ENCODE measurements around the gene C4orf54. TPM values are rescaled to one million over a fixed set of nuclear protein-coding genes. Genes with fewer than 3 reads are reported as not detected.

C4orf54 gene
- total and polyA plus RNA-seq, 2 of the 4 experiments (the other 2 are of a cell fraction): not detected

- H2BK15ac ChIP-seq (ENCODE audit: low read depth, low read length): no peak overlapping the region
- no peaks in the 10 kb centered on the region for H4K20me1 ChIP-seq (ENCODE audit: insufficient read depth, low read length)
- H4K5ac ChIP-seq (ENCODE audit: low read depth, low read length): no peak overlapping the region
- H3K56ac ChIP-seq (ENCODE audit: extremely low read depth, insufficient read depth, low read length): no peak overlapping the region
- no peaks in the 10 kb centered on the region for H3K4me1 ChIP-seq (ENCODE audit: control insufficient read depth, insufficient read depth, low read length)
- no peaks in the 10 kb centered on the region for H3K36me3 ChIP-seq (ENCODE audit: control insufficient read depth, insufficient read depth, low read length)
- H3K18ac ChIP-seq (ENCODE audit: low read depth, low read length): no peak overlapping the region
- H3K9me3 ChIP-seq (ENCODE audit: control insufficient read depth, insufficient read depth, low read length): no peaks in the 10 kb centered on the region
- H2BK120ac ChIP-seq (ENCODE audit: low read depth, low read length): no peak overlapping the region
- no peak overlapping the region for H2BK20ac ChIP-seq (ENCODE audit: low read depth, low read length)
- H2AK5ac ChIP-seq (ENCODE audit: low read depth, low read length): no peak overlapping the region
- ATAC-seq (ENCODE audit: low read depth) (no peak), DNase-seq (no peak)
- in situ Hi-C loops (cut with MboI; ENCODE audit: low sequenced_read_pairs): no loop called here
- no peak overlapping the region for H3K4ac ChIP-seq (ENCODE audit: low read depth, low read length)
- no peak overlapping the region for H4K8ac ChIP-seq (ENCODE audit: low read depth in 2 of 2, low read length in 2 of 2)
- no peak overlapping the region for H2AFZ ChIP-seq (replicated peaks; ENCODE audit: low read length, poor library complexity)
- H2BK5ac ChIP-seq (ENCODE audit: low read depth, low read length, poor library complexity, severe bottlenecking): no peak overlapping the region
- H2AK9ac ChIP-seq (replicated peaks; ENCODE audit: low read depth, low read length, poor library complexity): no peak overlapping the region
- no peaks in the 10 kb centered on the region for H3K27me3 ChIP-seq (ENCODE audit: control insufficient read depth, insufficient read depth, low read length)
- dilution Hi-C loops (cut with HindIII; ENCODE audit: low sequenced_read_pairs, unreplicated experiment): no loop called here
- no peak overlapping the region for H3K4me2 ChIP-seq (ENCODE audit: low read depth, low read length)
- no peak overlapping the region for H4K91ac ChIP-seq (ENCODE audit: insufficient read depth, low read depth, low read length)
- H3K9ac ChIP-seq (ENCODE audit: low read depth, low read length): no peak overlapping the region
- intact Hi-C loops (cut with micrococcal nuclease): no loop called here
- POLR2A ChIA-PET (ENCODE audit: unreplicated experiment): no interaction called here
- CTCF ChIA-PET: no interaction called here
- H3K4me3 ChIP-seq (ENCODE audit: insufficient read depth, low read depth, low read length): no peak overlapping the region
- no peak overlapping the region for H3K27ac ChIP-seq (ENCODE audit: insufficient read depth, low read length)
- no CpG with 5 or more reads among the region's 2 CpGs for WGBS, 2 experiments (ENCODE audit: extremely low coverage in 2 of 2, insufficient read length in 1 of 2)
- BruUV-seq (replicated peaks): no TSS peak
- no peak overlapping the region for H3K14ac ChIP-seq (replicated peaks; ENCODE audit: low read depth, low read length)
- no peaks in the 10 kb centered on the region for H3K9me1 ChIP-seq (ENCODE audit: insufficient read depth, low read length)
- TF ChIP-seq USF2 (IDR thresholded peaks at IDR 0.05; ENCODE audit: low read depth, low read length) (no peak), RAD21 (IDR thresholded peaks at IDR 0.05; ENCODE audit: low read length) (no peak), RCOR1 (IDR thresholded peaks at IDR 0.05; ENCODE audit: insufficient replicate concordance, low read length) (no peak), SMC3 (IDR thresholded peaks at IDR 0.05; ENCODE audit: low read depth, low read length) (no peak), RFX5 (IDR thresholded peaks at IDR 0.05; ENCODE audit: low read depth, low read length) (no peak), BHLHE40 (IDR thresholded peaks at IDR 0.05; ENCODE audit: low read depth, low read length) (no peak), MAFK (IDR thresholded peaks at IDR 0.05; ENCODE audit: low read depth, low read length) (no peak), POLR2A (IDR thresholded peaks at IDR 0.05; ENCODE audit: low read depth, low read length) (no peak), CEBPB (IDR thresholded peaks at IDR 0.05; ENCODE audit: low read depth, low read length) (no peak), FOS (IDR thresholded peaks at IDR 0.05; ENCODE audit: low read depth, low read length) (no peak), ELK1 (IDR thresholded peaks at IDR 0.05; ENCODE audit: borderline replicate concordance, low read depth, low read length) (no peak), CTCF (conservative IDR thresholded peaks at IDR 0.05; ENCODE audit: low read depth, low read length) (no peak)
- H3K79me1 ChIP-seq (ENCODE audit: low read depth in 1 of 2, low read length in 2 of 2): no peaks in the 10 kb centered on the region
- no peak overlapping the region for H3K23ac ChIP-seq (ENCODE audit: low read depth, low read length)
Observed at GRCh38 chr4:99640676-99641075, 17.0 kb downstream of the C4orf54 start.

Measured in IMR-90 (cell line).